Osteocyte (in vitro differentiated cells): ENCODE data around the gene BLMH. TPM values are rescaled to one million over a fixed set of nuclear protein-coding genes. Genes with fewer than 3 reads are reported as not detected.

Source experiments
- DNase-seq: peaks from one replicate; pipeline ENCODE4 v3.0.0; 2021; ENCODE audit warnings: mixed read lengths; ENCODE audit not compliant: unreplicated experiment; ENCODE audit errors: extremely low spot score
- H3K27ac Mint-ChIP-seq: one replicate; pipeline ENCODE4 v1.8.0; 2021; ENCODE audit warnings: mild to moderate bottlenecking, mixed read lengths; ENCODE audit not compliant: unreplicated experiment
- H3K27me3 Mint-ChIP-seq: one replicate; pipeline ENCODE4 v1.8.0; 2021; ENCODE audit warnings: mixed read lengths; ENCODE audit not compliant: unreplicated experiment
- H3K36me3 Mint-ChIP-seq: one replicate; pipeline ENCODE4 v1.8.0; 2021; ENCODE audit warnings: mixed read lengths; ENCODE audit not compliant: unreplicated experiment
- H3K4me1 Mint-ChIP-seq: one replicate; pipeline ENCODE4 v1.8.0; 2021; ENCODE audit warnings: mixed read lengths; ENCODE audit not compliant: unreplicated experiment
- H3K4me3 Mint-ChIP-seq: one replicate; pipeline ENCODE4 v1.8.0; 2021; ENCODE audit warnings: mild to moderate bottlenecking, moderate library complexity, mixed read lengths; ENCODE audit not compliant: unreplicated experiment
- H3K9me3 Mint-ChIP-seq: one replicate; pipeline ENCODE4 v1.8.0; 2021; ENCODE audit warnings: mixed read lengths; ENCODE audit not compliant: unreplicated experiment
- CTCF ChIP-seq: fragments of 200-600 bp; sonication (generic); IDR thresholded peaks from 2 replicates; pipeline ENCODE4 v1.5.0; 2021; ENCODE audit warnings: antibody characterized with exemption, mild to moderate bottlenecking, moderate library complexity
- total RNA-seq: library from RNA; stranded (reverse); gene quantifications from 2 replicates; pipeline ENCODE4 v1.2.1, GENCODE V29; 2021

The BLMH gene
- total RNA-seq, 1 donor from 2014 or later, result 67.0 TPM

- Mint-ChIP-seq H3K4me3 (no peak overlapping the region), H3K27me3 (peaks cover 4% of the 10 kb centered on the region), H3K27ac (no peak overlapping the region), H3K36me3 (peaks cover 17% of the 10 kb centered on the region), H3K9me3 (no peaks in the 10 kb centered on the region), H3K4me1 (peaks cover 3% of the 10 kb centered on the region)
- TF ChIP-seq CTCF, result no peak
- DNase-seq, result no peak
Observed at GRCh38 chr17:30243002-30243401, 48.7 kb downstream of the BLMH start.

- Mint-ChIP-seq H3K27ac (no peak overlapping the region), H3K27me3 (peaks cover 9% of the 10 kb centered on the region), H3K9me3 (no peaks in the 10 kb centered on the region), H3K36me3 (no peaks in the 10 kb centered on the region), H3K4me3 (no peak overlapping the region), H3K4me1 (peaks cover 11% of the 10 kb centered on the region)
- TF ChIP-seq CTCF, result no peak
- no peak for DNase-seq
Observed at GRCh38 chr17:30241051-30241450, 50.7 kb downstream of the BLMH start.

- no peak for DNase-seq
- no peak for TF ChIP-seq CTCF
- H3K27me3 Mint-ChIP-seq, result peaks cover 12% of the 10 kb centered on the region
- no peaks in the 10 kb centered on the region for H3K36me3 Mint-ChIP-seq
- no peak overlapping the region for H3K27ac Mint-ChIP-seq
- H3K4me1 Mint-ChIP-seq, result peaks cover 13% of the 10 kb centered on the region
- no peaks in the 10 kb centered on the region for H3K9me3 Mint-ChIP-seq
- no peak overlapping the region for H3K4me3 Mint-ChIP-seq
Observed at GRCh38 chr17:30240177-30240576, 51.6 kb downstream of the BLMH start.

GRCh38 chr17:30239089-30239462 lies 52.7 kb downstream of the BLMH start:
- Mint-ChIP-seq H3K4me3 (no peak overlapping the region), H3K9me3 (no peaks in the 10 kb centered on the region), H3K36me3 (no peaks in the 10 kb centered on the region), H3K27ac (no peak overlapping the region), H3K4me1 (peaks cover 14% of the 10 kb centered on the region), H3K27me3 (peaks cover 23% of the 10 kb centered on the region)
- no peak for DNase-seq
- no peak for TF ChIP-seq CTCF

GRCh38 chr17:30238387-30239088 lies 53.2 kb downstream of the BLMH start:
- Mint-ChIP-seq H3K27ac (no peak overlapping the region), H3K27me3 (peaks cover 29% of the 10 kb centered on the region), H3K9me3 (no peaks in the 10 kb centered on the region), H3K4me1 (peaks cover 14% of the 10 kb centered on the region), H3K4me3 (no peak overlapping the region), H3K36me3 (no peaks in the 10 kb centered on the region)
- TF ChIP-seq CTCF, result no peak
- no peak for DNase-seq
